Activated CD8-positive, alpha-beta T cell treated with anti-CD3 and anti-CD28 coated beads for 36 hours (primary cell): Measurements from ENCODE around the gene APCDD1. TPM values are rescaled to one million over a fixed set of nuclear protein-coding genes. Genes with fewer than 3 reads are reported as not detected.

ENCODE experiments used
- ATAC-seq: fragments of 200-7000 bp; cut with Tn5 transposase; one replicate; pipeline ENCODE4 v1.10.0; 2021; ENCODE audit warnings: mild to moderate bottlenecking, moderate library complexity
- CTCF ChIA-PET: fragments of 350-600 bp; sonication (Branson Sonifier 250); formaldehyde crosslinking; loops from one replicate; lab custom pipeline; 2021; ENCODE audit warnings: antibody characterized with exemption; lab: Charles Lee
- POLR2A ChIA-PET: fragments of 350-600 bp; sonication (Branson Sonifier 250); formaldehyde crosslinking; loops from one replicate; lab custom pipeline; 2021; ENCODE audit warnings: antibody characterized with exemption; lab: Charles Lee
- DNase-seq: peaks from one replicate; pipeline ENCODE4 v3.0.0-alpha.2; 2020
- H3K27ac Mint-ChIP-seq: one replicate; pipeline ENCODE4 v1.8.0; 2021; ENCODE audit warnings: mild to moderate bottlenecking, mixed read lengths
- H3K27me3 Mint-ChIP-seq: one replicate; pipeline ENCODE4 v1.8.0; 2021; ENCODE audit warnings: mixed read lengths
- H3K36me3 Mint-ChIP-seq: one replicate; pipeline ENCODE4 v1.8.0; 2021; ENCODE audit warnings: low read depth, mixed read lengths
- H3K4me1 Mint-ChIP-seq: one replicate; pipeline ENCODE4 v1.8.0; 2021; ENCODE audit warnings: low read depth, mixed read lengths
- H3K4me3 Mint-ChIP-seq: one replicate; pipeline ENCODE4 v1.8.0; 2021; ENCODE audit warnings: mild to moderate bottlenecking, moderate library complexity, mixed read lengths
- H3K9me3 Mint-ChIP-seq: one replicate; pipeline ENCODE4 v1.8.0; 2021; ENCODE audit warnings: mixed read lengths
- intact Hi-C: fragments of 100-400 bp; cut with micrococcal nuclease; formaldehyde crosslinking; loops from one replicate; pipeline ENCODE4 v1.10.0; 2022
- total RNA-seq, 2 experiments: library from RNA; stranded (reverse); gene quantifications; one replicate each; pipeline ENCODE4 v1.2.3, GENCODE V29; 2021
- TF ChIP-seq, protein P1 (sequence below): fragments of 200-600 bp; IDR thresholded peaks from one replicate; pipeline ENCODE4 v1.8.0; 2022; ENCODE audit warnings: antibody characterized with exemption, mild to moderate bottlenecking

The APCDD1 gene
- total RNA-seq, 2 experiments from 2014 or later, result not detected

DNA sequence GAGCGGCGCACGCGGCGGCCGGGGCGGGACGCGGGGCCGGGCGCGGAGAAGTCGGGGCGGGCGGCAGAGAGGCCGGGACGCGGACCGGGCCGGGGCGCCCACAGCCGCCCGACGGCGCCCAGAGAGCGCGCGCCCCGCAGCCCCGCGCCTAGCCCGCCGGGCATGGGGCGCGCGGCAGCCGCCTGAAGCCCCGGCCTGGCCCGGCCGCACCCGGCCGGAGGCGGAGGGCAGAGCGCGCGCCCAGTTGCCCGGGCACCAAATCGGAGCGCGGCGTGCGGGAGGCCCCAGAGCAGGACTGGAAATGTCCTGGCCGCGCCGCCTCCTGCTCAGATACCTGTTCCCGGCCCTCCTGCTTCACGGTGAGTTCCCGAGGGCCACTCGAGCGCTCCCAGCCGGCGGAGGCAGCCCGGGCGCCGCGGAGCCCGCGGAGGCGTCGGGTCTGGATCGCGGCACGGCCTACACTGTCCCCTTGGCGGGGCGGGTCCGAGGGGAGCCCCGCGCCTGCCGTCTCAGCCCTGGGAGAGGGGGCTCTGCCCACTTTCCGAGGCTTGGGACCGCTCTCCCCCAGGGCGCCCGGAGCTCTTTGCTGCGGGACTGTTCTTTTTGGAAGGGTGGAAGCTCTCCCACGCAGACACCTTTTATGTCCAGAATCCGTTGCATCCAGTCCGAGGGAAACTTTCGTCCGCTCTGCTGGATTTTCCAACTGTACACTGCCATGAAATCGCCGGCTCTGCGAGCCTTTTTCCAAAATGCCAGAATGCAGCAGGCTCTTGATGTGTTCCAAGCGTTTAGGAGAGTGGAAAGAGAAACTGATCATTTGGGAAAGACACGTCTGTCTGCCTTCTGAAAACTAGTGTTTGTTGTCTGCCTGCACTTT is 484 bp downstream of the APCDD1 start:
- ATAC-seq, result peak; percentile 27
- no peak for DNase-seq
- H3K4me1 Mint-ChIP-seq, result peaks cover 4% of the 10 kb centered on the region
- no peaks in the 10 kb centered on the region for H3K9me3 Mint-ChIP-seq
- H3K27me3 Mint-ChIP-seq, result peaks cover 45% of the 10 kb centered on the region
- ChIA-PET POLR2A (no interaction called here), CTCF (no interaction called here)
- TF ChIP-seq, protein P1, sequence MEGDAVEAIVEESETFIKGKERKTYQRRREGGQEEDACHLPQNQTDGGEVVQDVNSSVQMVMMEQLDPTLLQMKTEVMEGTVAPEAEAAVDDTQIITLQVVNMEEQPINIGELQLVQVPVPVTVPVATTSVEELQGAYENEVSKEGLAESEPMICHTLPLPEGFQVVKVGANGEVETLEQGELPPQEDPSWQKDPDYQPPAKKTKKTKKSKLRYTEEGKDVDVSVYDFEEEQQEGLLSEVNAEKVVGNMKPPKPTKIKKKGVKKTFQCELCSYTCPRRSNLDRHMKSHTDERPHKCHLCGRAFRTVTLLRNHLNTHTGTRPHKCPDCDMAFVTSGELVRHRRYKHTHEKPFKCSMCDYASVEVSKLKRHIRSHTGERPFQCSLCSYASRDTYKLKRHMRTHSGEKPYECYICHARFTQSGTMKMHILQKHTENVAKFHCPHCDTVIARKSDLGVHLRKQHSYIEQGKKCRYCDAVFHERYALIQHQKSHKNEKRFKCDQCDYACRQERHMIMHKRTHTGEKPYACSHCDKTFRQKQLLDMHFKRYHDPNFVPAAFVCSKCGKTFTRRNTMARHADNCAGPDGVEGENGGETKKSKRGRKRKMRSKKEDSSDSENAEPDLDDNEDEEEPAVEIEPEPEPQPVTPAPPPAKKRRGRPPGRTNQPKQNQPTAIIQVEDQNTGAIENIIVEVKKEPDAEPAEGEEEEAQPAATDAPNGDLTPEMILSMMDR, result no peak
- intact Hi-C loops, result no loop called here
- no peaks in the 10 kb centered on the region for H3K36me3 Mint-ChIP-seq
- H3K27ac Mint-ChIP-seq, result no peak overlapping the region
- peak overlapping the region; percentile 7 for H3K4me3 Mint-ChIP-seq

DNA sequence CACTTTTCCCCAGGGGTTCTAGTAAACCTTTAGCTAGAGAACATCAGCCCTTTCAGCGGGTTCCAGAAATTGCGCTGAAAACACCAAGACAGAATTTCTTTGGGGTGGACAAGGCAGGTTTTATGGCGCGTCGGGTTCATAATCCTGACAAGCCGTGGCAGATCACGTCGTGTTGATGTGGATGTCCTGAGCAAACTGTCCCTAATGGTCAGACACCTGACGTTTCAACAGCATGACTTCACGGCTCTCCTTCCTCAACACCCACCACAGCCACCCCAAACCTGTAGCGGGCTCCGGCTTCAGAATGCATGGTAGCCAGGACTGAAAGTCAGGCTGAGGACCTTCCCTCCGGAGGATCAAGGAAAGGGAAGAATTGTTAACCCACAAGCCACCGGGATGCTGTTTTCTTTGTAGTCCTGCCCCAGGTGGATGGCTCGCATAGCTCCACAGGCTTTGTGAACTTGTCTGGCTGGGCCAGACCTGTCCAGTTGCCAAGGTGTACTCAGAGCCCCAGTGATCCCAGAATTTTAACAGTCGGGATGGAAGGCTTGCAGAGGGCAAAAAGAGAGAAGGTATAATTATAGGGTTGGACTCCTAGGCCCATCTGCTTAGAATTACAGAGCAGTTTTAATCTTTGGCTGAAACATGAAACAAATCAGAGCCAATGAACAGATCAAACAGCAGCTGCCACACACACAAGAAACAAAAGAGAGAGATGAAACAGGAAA is 1.5 kb downstream of the APCDD1 start:
- no peak for ATAC-seq
- ChIA-PET POLR2A (interaction anchor here (1.2 kb wide), 1 partner anchor 19 kb away, joined by 3 read pairs; no protein-coding TSS in a partner anchor), CTCF (no interaction called here)
- peaks cover 4% of the 10 kb centered on the region for H3K4me1 Mint-ChIP-seq
- DNase-seq, result no peak
- no peaks in the 10 kb centered on the region for H3K9me3 Mint-ChIP-seq
- peak overlapping the region; percentile 7 for H3K4me3 Mint-ChIP-seq
- H3K27me3 Mint-ChIP-seq, result peaks cover 42% of the 10 kb centered on the region
- TF ChIP-seq, protein P1, result no peak
- H3K27ac Mint-ChIP-seq, result no peak overlapping the region
- no peaks in the 10 kb centered on the region for H3K36me3 Mint-ChIP-seq
- intact Hi-C loops, result no loop called here

DNA sequence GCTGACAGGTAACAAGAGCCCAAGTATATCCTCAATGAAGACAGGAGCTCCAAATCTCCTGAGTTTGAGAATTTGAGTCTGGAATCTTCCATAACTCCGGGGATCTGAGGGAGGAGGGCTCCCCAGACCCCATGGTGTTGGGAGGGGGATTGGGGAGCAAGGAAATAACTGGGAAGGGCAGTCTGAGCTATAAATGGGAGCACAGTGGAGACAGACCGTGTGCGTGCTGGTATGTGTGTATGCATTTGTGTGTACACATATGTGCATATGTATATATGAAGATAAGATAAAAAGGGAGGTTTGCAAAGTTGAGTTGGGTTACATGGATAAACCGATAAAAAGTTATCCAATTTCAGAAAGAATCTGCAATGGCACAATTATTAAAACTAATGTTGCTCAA is 2.3 kb downstream of the APCDD1 start:
- no peak for DNase-seq
- TF ChIP-seq, protein P1, result no peak
- intact Hi-C loops, result no loop called here
- H3K9me3 Mint-ChIP-seq, result no peaks in the 10 kb centered on the region
- POLR2A ChIA-PET, result interaction anchor here (1.2 kb wide), 1 partner anchor 18 kb away, joined by 3 read pairs; no protein-coding TSS in a partner anchor
- peaks cover 4% of the 10 kb centered on the region for H3K4me1 Mint-ChIP-seq
- no peaks in the 10 kb centered on the region for H3K36me3 Mint-ChIP-seq
- CTCF ChIA-PET, result no interaction called here
- no peak overlapping the region for H3K27ac Mint-ChIP-seq
- no peak overlapping the region for H3K4me3 Mint-ChIP-seq
- ATAC-seq, result no peak
- H3K27me3 Mint-ChIP-seq, result peaks cover 38% of the 10 kb centered on the region

DNA sequence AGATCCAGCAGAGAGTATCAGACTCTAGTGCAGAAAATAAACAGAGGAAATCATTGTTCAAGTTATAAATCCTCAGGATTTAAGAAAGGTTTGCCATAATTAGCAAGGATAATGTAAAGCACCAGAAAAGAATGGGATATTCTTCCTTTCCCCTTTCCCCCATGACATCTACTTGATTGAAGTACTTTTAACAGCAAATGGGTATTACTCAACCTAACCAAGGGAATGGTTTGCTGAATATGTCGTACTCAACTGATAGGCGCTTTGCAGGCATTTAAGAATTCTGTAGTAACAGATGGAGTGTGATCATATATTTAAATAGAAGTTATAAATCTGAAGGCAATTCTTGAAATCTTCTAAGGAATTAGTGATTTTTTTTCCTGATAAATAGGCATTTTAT is 2.7 kb downstream of the APCDD1 start:
- intact Hi-C loops, result no loop called here
- ChIA-PET POLR2A (no interaction called here), CTCF (no interaction called here)
- no peak for ATAC-seq
- H3K27ac Mint-ChIP-seq, result no peak overlapping the region
- no peaks in the 10 kb centered on the region for H3K36me3 Mint-ChIP-seq
- H3K27me3 Mint-ChIP-seq, result peaks cover 34% of the 10 kb centered on the region
- no peak for DNase-seq
- no peak overlapping the region for H3K4me3 Mint-ChIP-seq
- H3K9me3 Mint-ChIP-seq, result no peaks in the 10 kb centered on the region
- TF ChIP-seq, protein P1, result no peak
- H3K4me1 Mint-ChIP-seq, result peaks cover 4% of the 10 kb centered on the region

DNA sequence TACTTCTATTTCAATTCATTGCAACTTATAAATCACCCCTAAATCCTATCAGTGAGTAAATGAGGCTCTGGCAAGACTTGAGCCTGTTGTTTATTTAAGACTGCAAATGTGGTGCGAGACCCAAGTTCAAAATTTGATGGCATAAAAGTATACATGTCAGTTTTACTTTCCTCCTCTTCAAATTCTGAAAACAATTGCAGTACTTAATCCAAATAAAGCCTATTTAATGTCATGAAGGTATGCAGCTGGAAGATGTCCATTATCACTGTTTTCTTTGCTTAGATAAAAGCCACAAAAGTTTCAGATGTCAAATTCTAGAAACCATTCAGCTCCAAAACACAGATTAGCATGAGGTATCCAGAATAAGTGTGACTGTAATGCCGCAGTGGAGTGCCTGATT is 3.3 kb downstream of the APCDD1 start:
- no peak overlapping the region for H3K27ac Mint-ChIP-seq
- POLR2A ChIA-PET, result no interaction called here
- no peak for DNase-seq
- ATAC-seq, result no peak
- H3K4me1 Mint-ChIP-seq, result peaks cover 4% of the 10 kb centered on the region
- H3K36me3 Mint-ChIP-seq, result no peaks in the 10 kb centered on the region
- intact Hi-C loops, result no loop called here
- TF ChIP-seq, protein P1, result no peak
- CTCF ChIA-PET, result no interaction called here
- H3K9me3 Mint-ChIP-seq, result no peaks in the 10 kb centered on the region
- H3K27me3 Mint-ChIP-seq, result peaks cover 29% of the 10 kb centered on the region
- no peak overlapping the region for H3K4me3 Mint-ChIP-seq
